Hepatocyte (in vitro differentiated cells): ENCODE data around the gene DOK1. TPM values are rescaled to one million over a fixed set of nuclear protein-coding genes. Genes with fewer than 3 reads are reported as not detected.

Source experiments
- DNase-seq: peaks from one replicate; pipeline ENCODE4 v3.0.0-alpha.2; 2016; ENCODE audit warnings: low spot score
- H2AFZ ChIP-seq: fragments of 200-600 bp; sonication (generic); 2 replicates; pipeline ENCODE4 v1.6.0; 2016; ENCODE audit warnings: antibody characterized with exemption, mild to moderate bottlenecking
- H3K27ac ChIP-seq: fragments of 200-600 bp; sonication (generic); 2 replicates; pipeline ENCODE4 v1.5.1; 2016; ENCODE audit warnings: mild to moderate bottlenecking
- H3K27me3 ChIP-seq: fragments of 200-600 bp; sonication (generic); 2 replicates; pipeline ENCODE4 v1.6.1; 2016
- H3K36me3 ChIP-seq: fragments of 200-600 bp; sonication (generic); replicated peaks from 2 replicates; pipeline ENCODE4 v1.5.1; 2016; ENCODE audit warnings: low read depth; ENCODE audit not compliant: insufficient read depth
- H3K4me1 ChIP-seq: fragments of 200-600 bp; sonication (generic); 2 replicates; pipeline ENCODE4 v1.5.1; 2016; ENCODE audit warnings: mild to moderate bottlenecking, moderate library complexity; ENCODE audit not compliant: insufficient read depth
- H3K4me2 ChIP-seq: fragments of 200-600 bp; sonication (generic); 2 replicates; pipeline ENCODE4 v1.6.0; 2016
- H3K4me3 ChIP-seq: fragments of 200-600 bp; sonication (generic); 2 replicates; pipeline ENCODE4 v1.5.1; 2016; ENCODE audit warnings: mild to moderate bottlenecking
- H3K79me2 ChIP-seq: fragments of 200-600 bp; sonication (generic); 2 replicates; pipeline ENCODE4 v1.6.0; 2017; ENCODE audit warnings: mild to moderate bottlenecking
- H3K9me2 ChIP-seq: fragments of 200-600 bp; sonication (generic); replicated peaks from 2 replicates; pipeline ENCODE4 v1.6.0; 2017; ENCODE audit warnings: mild to moderate bottlenecking; ENCODE audit not compliant: insufficient read depth
- H3K9me3 ChIP-seq: fragments of 200-600 bp; sonication (generic); 2 replicates; pipeline ENCODE4 v1.5.1; 2016; ENCODE audit warnings: low read depth, mild to moderate bottlenecking
- H4K20me1 ChIP-seq: fragments of 200-600 bp; sonication (generic); 2 replicates; pipeline ENCODE4 v1.6.0; 2016; ENCODE audit warnings: mild to moderate bottlenecking; ENCODE audit not compliant: insufficient read depth, poor library complexity, severe bottlenecking
- CTCF ChIP-seq: fragments of 200-600 bp; sonication (generic); IDR thresholded peaks from 2 replicates; pipeline ENCODE4 v1.5.1; 2016; ENCODE audit warnings: antibody characterized with exemption, mild to moderate bottlenecking; ENCODE audit not compliant: poor library complexity
- EZH2 ChIP-seq: fragments of 200-600 bp; sonication (generic); IDR thresholded peaks from 2 replicates; pipeline ENCODE4 v1.6.1; 2016; ENCODE audit warnings: antibody characterized with exemption, mild to moderate bottlenecking, borderline replicate concordance
- EZH2phosphoT487 ChIP-seq: fragments of 200-600 bp; sonication (generic); IDR thresholded peaks from one replicate; pipeline ENCODE4 v1.6.1; 2018; ENCODE audit warnings: antibody characterized with exemption, mild to moderate bottlenecking, low read depth, moderate library complexity; ENCODE audit not compliant: unreplicated experiment, severe bottlenecking
- WGBS: methylation state at CpG from one replicate; pipeline ENCODE4 v1.1.6; 2016; ENCODE audit warnings: low lambda C conversion rate; ENCODE audit errors: missing lambda C conversion rate; 5-methylcytosine and 5-hydroxymethylcytosine counted together
- polyA plus RNA-seq: library from polyadenylated mRNA; unstranded; fragments of >200 nt; fragmentation: Nextera tagmentation; extraction: Ambion mirVana; gene quantifications from 2 replicates; pipeline ENCODE4 v1.2.1, GENCODE V29; 2016
- total RNA-seq: library from RNA; depleted of rRNA; stranded (reverse); fragments of >200 nt; gene quantifications from 2 replicates; pipeline ENCODE4 v1.2.3, GENCODE V29; 2014

The DOK1 gene
- total and polyA plus RNA-seq, 2 experiments from 2014 or later: 8.0 to 11.4 TPM

GRCh38 chr2:74507926-74508520 lies 46.5 kb upstream of the DOK1 start:
- peak; percentile 69 for DNase-seq
- TF ChIP-seq CTCF: no peak
- no peak for TF ChIP-seq EZH2phosphoT487
- TF ChIP-seq EZH2: no peak
- Histone ChIP-seq H4K20me1 (no peaks in the 10 kb centered on the region), H3K4me2 (peak overlapping the region; percentile 93), H3K27me3 (peaks cover 34% of the 10 kb centered on the region), H3K9me3 (no peaks in the 10 kb centered on the region), H3K4me3 (peak overlapping the region; percentile 47), H3K27ac (peak overlapping the region; percentile 97), H3K36me3 (no peaks in the 10 kb centered on the region), H2AFZ (peak overlapping the region; percentile 98), H3K4me1 (peaks cover 29% of the 10 kb centered on the region), H3K79me2 (peaks cover 37% of the 10 kb centered on the region), H3K9me2 (no peaks in the 10 kb centered on the region)
- WGBS: 3% methylated on average over 36 of the region's 38 CpGs

- Histone ChIP-seq H3K9me2 (no peaks in the 10 kb centered on the region), H3K27me3 (peaks cover 56% of the 10 kb centered on the region), H3K4me3 (no peak overlapping the region), H3K27ac (no peak overlapping the region), H3K79me2 (peaks cover 18% of the 10 kb centered on the region), H4K20me1 (no peaks in the 10 kb centered on the region), H2AFZ (no peak overlapping the region), H3K9me3 (no peaks in the 10 kb centered on the region), H3K4me2 (no peak overlapping the region), H3K4me1 (peaks cover 18% of the 10 kb centered on the region), H3K36me3 (no peaks in the 10 kb centered on the region)
- WGBS: 91% methylated on average over 4 of the region's 4 CpGs
- no peak for DNase-seq
- no peak for TF ChIP-seq CTCF
- TF ChIP-seq EZH2phosphoT487: no peak
- no peak for TF ChIP-seq EZH2
These were observed 44.2 kb upstream of the DOK1 start for GRCh38 chr2:74510272-74510671.

GRCh38 chr2:74511104-74511989 lies 43.2 kb upstream of the DOK1 start:
- H3K27me3 ChIP-seq: peaks cover 67% of the 10 kb centered on the region
- peaks cover 13% of the 10 kb centered on the region for H3K4me1 ChIP-seq
- H2AFZ ChIP-seq: no peak overlapping the region
- H3K36me3 ChIP-seq: no peaks in the 10 kb centered on the region
- DNase-seq: no peak
- TF ChIP-seq EZH2 (no peak), CTCF (no peak), EZH2phosphoT487 (no peak)
- no peak overlapping the region for H3K4me2 ChIP-seq
- no peaks in the 10 kb centered on the region for H4K20me1 ChIP-seq
- no peak overlapping the region for H3K27ac ChIP-seq
- no peaks in the 10 kb centered on the region for H3K9me2 ChIP-seq
- no peaks in the 10 kb centered on the region for H3K9me3 ChIP-seq
- H3K79me2 ChIP-seq: peaks cover 7% of the 10 kb centered on the region
- WGBS: 57% methylated on average over 11 of the region's 11 CpGs
- H3K4me3 ChIP-seq: no peak overlapping the region
